SU-DHL-6 (cell line): ENCODE measurements around the gene PPHLN1.

Source experiments
- CTCF ChIP-seq: fragments of 200-600 bp; sonication (generic); IDR thresholded peaks from one replicate; pipeline ENCODE4 v1.5.1; 2017; ENCODE audit warnings: antibody characterized with exemption, mild to moderate bottlenecking, low read length, moderate library complexity; ENCODE audit not compliant: insufficient read depth, poor library complexity, severe bottlenecking
- EZH2phosphoT487 ChIP-seq: fragments of 200-600 bp; sonication (generic), shearing (Covaris generic); conservative IDR thresholded peaks from 2 replicates; pipeline ENCODE4 v1.6.1; 2018; ENCODE audit warnings: mild to moderate bottlenecking, antibody characterized with exemption, low read length, moderate library complexity, mixed read lengths

GRCh38 chr12:42298887-42299286 lies 27.1 kb upstream of the PPHLN1 start:
- TF ChIP-seq CTCF (no peak), EZH2phosphoT487 (no peak)
